Measurements from ENCODE around the gene HDAC3. TPM values are rescaled to one million over a fixed set of nuclear protein-coding genes. Genes with fewer than 3 reads are reported as not detected.

HDAC3 gene
- total and polyA plus RNA-seq, 2 donors (not counting 1 experiment from before 2014, with no cell fraction given) = 85.5 to 94.0 TPM

DNA sequence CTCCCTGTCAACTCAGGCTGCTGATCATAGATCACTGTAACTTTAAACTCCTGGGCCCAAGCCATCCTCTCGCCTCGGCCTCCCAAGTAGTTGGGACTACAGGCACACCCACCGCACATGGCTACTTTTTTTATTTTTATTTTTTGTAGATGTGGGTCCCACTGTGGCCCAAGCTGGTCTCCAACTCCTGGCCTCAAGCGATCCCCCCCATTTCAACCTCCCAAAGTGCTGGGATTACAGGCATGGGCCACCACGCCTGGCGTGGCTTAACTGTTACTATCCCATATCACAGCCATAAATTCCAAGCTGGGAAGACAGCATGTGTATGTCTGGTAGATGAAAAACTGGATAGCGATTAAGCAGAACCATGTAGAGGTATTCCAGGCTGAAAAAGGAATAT is 1.0 kb downstream of the HDAC3 start:
- H3K4me2 ChIP-seq (replicated peaks; ENCODE audit: low read depth, low read length, poor library complexity, severe bottlenecking) = peak overlapping the region; percentile 93
- peaks cover 23% of the 10 kb centered on the region for H4K20me1 ChIP-seq (ENCODE audit: control insufficient read depth, insufficient read depth, low read length, poor library complexity, severe bottlenecking)
- Mint-ChIP-seq H3K4me3 (peak overlapping the region; percentile 94), H3K27ac (peak overlapping the region; percentile 85), H3K4me1 (peaks cover 39% of the 10 kb centered on the region), H3K27me3 (no peaks in the 10 kb centered on the region), H3K9me3 (ENCODE audit: insufficient read depth) (no peaks in the 10 kb centered on the region)
- TF ChIP-seq EZH2 (IDR thresholded peaks at IDR 0.05; ENCODE audit: borderline replicate concordance, insufficient read depth, low read depth, low read length, poor library complexity, severe bottlenecking) = no peak
- TF ChIP-seq, protein P1, sequence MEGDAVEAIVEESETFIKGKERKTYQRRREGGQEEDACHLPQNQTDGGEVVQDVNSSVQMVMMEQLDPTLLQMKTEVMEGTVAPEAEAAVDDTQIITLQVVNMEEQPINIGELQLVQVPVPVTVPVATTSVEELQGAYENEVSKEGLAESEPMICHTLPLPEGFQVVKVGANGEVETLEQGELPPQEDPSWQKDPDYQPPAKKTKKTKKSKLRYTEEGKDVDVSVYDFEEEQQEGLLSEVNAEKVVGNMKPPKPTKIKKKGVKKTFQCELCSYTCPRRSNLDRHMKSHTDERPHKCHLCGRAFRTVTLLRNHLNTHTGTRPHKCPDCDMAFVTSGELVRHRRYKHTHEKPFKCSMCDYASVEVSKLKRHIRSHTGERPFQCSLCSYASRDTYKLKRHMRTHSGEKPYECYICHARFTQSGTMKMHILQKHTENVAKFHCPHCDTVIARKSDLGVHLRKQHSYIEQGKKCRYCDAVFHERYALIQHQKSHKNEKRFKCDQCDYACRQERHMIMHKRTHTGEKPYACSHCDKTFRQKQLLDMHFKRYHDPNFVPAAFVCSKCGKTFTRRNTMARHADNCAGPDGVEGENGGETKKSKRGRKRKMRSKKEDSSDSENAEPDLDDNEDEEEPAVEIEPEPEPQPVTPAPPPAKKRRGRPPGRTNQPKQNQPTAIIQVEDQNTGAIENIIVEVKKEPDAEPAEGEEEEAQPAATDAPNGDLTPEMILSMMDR (IDR thresholded peaks at IDR 0.05) = no peak
- peaks cover 1 to 16% of the 10 kb centered on the region in 2 experiments for H3K36me3 ChIP-seq (replicated peaks in 1 of 2; ENCODE audit: control extremely low read depth in 1 of 2, control insufficient read depth in 1 of 2, extremely low read depth in 1 of 2, insufficient read depth in 2 of 2, low read length in 1 of 2)
- DNase-seq = no peak
- H3K4me3 ChIP-seq (ENCODE audit: control extremely low read depth in 1 of 5, extremely low read depth in 1 of 5, insufficient read depth in 1 of 5, low read depth in 2 of 5, low read length in 4 of 5) = peak overlapping the region in 4 of 5 experiments; percentile 70 to 99 (median 90)
- no CpG with 5 or more reads among the region's 7 CpGs for WGBS (ENCODE audit: insufficient coverage)
- intact Hi-C loops (cut with micrococcal nuclease) = loop anchor here (1.0 to 2.0 kb wide), 5 partner anchors 16 to 325 kb away; partner anchors contain the start of genes DELE1 and FCHSD1
- H3K4me1 ChIP-seq (ENCODE audit: control insufficient read depth in 2 of 2, insufficient read depth in 2 of 2, low read length in 2 of 2) = peaks cover 30 to 36% of the 10 kb centered on the region in 2 donors
- ChIA-PET CTCF (interaction anchor here (0.8 to 10.3 kb wide), 14 partner anchors 11 to 71 kb away, joined by 3 to 124 read pairs (median 8); partner anchors contain the start of genes DIAPH1 and FCHSD1), POLR2A (interaction anchor here (3.6 kb wide), 1 partner anchor 15 kb away, joined by 22 read pairs; the partner anchor contains the start of gene FCHSD1)
- no peaks in the 10 kb centered on the region for H3K9me3 ChIP-seq (ENCODE audit: control extremely low read depth in 1 of 3, control insufficient read depth in 2 of 3, insufficient read depth in 1 of 3, low read length in 2 of 3)
- peak overlapping the region; percentile 97 for H3K9ac ChIP-seq (ENCODE audit: low read length)
- H3K27me3 ChIP-seq (replicated peaks in 1 of 4; ENCODE audit: control extremely low read depth in 1 of 4, control insufficient read depth in 3 of 4, insufficient read depth in 4 of 4, low read length in 3 of 4) = no peaks in the 10 kb centered on the region
- H2AFZ ChIP-seq (ENCODE audit: insufficient read depth, low read depth, low read length, poor library complexity, severe bottlenecking) = no peak overlapping the region
- peaks cover 56% of the 10 kb centered on the region for H3K79me2 ChIP-seq (ENCODE audit: control insufficient read depth, insufficient read depth, low read length)
- peak overlapping the region in 1 of 2 donors; percentile 13 for H3K27ac ChIP-seq (ENCODE audit: low read length in 2 of 2)
- no peak for ATAC-seq (ENCODE audit: low read depth)

DNA sequence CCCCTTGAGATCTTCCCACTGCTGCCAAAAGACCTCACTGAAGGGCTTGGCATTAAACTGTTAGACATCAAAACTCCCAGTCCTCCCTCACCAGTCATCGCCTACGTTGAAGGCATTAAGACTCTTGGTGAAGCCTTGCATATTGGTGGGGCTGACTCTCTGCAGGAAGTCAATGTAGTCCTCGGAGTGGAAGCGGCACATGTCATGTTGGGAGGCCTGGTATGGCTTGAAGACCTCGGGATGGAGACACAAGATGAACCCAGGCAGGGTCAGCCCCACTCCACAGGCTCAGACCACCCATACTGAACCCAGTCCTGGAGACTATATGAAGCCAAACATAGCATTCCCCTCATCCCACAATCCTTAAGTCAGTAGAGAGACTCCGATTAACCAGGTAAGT is 1.9 kb downstream of the HDAC3 start:
- POLR2A ChIA-PET = interaction anchor here (1.5 kb wide), 1 partner anchor 11 kb away, joined by 9 read pairs; no protein-coding TSS in a partner anchor
- no peak for TF ChIP-seq EZH2 (IDR thresholded peaks at IDR 0.05; ENCODE audit: borderline replicate concordance, insufficient read depth, low read depth, low read length, poor library complexity, severe bottlenecking)
- TF ChIP-seq, protein P1 (IDR thresholded peaks at IDR 0.05) = no peak
- Histone ChIP-seq H2AFZ (ENCODE audit: insufficient read depth, low read depth, low read length, poor library complexity, severe bottlenecking) (no peak overlapping the region), H3K9me3 (ENCODE audit: control extremely low read depth in 1 of 3, control insufficient read depth in 2 of 3, insufficient read depth in 1 of 3, low read length in 2 of 3) (no peaks in the 10 kb centered on the region), H3K4me2 (replicated peaks; ENCODE audit: low read depth, low read length, poor library complexity, severe bottlenecking) (peak overlapping the region; percentile 25), H3K36me3 (replicated peaks in 1 of 2; ENCODE audit: control extremely low read depth in 1 of 2, control insufficient read depth in 1 of 2, extremely low read depth in 1 of 2, insufficient read depth in 2 of 2, low read length in 1 of 2) (peaks cover 1 to 24% of the 10 kb centered on the region in 2 experiments), H4K20me1 (ENCODE audit: control insufficient read depth, insufficient read depth, low read length, poor library complexity, severe bottlenecking) (peaks cover 23% of the 10 kb centered on the region), H3K27ac (ENCODE audit: low read length in 2 of 2) (peak overlapping the region in 1 of 2 donors; percentile 66), H3K4me3 (ENCODE audit: control extremely low read depth in 1 of 5, extremely low read depth in 1 of 5, insufficient read depth in 1 of 5, low read depth in 2 of 5, low read length in 4 of 5) (no peak overlapping the region), H3K9ac (ENCODE audit: low read length) (no peak overlapping the region), H3K27me3 (replicated peaks in 1 of 4; ENCODE audit: control extremely low read depth in 1 of 4, control insufficient read depth in 3 of 4, insufficient read depth in 4 of 4, low read length in 3 of 4) (no peaks in the 10 kb centered on the region), H3K4me1 (ENCODE audit: control insufficient read depth in 2 of 2, insufficient read depth in 2 of 2, low read length in 2 of 2) (peaks cover 30 to 36% of the 10 kb centered on the region in 2 donors), H3K79me2 (ENCODE audit: control insufficient read depth, insufficient read depth, low read length) (peaks cover 64% of the 10 kb centered on the region)
- no peaks in the 10 kb centered on the region for H3K9me3 Mint-ChIP-seq (ENCODE audit: insufficient read depth)
- 97% methylated on average over 4 of the region's 6 CpGs for WGBS (ENCODE audit: insufficient coverage)
- CTCF ChIA-PET = interaction anchor here (1.0 to 10.3 kb wide), 6 partner anchors 10 to 71 kb away, joined by 3 to 124 read pairs (median 19); partner anchors contain the start of gene DIAPH1
- DNase-seq (no peak), ATAC-seq (ENCODE audit: low read depth) (no peak)
- H3K4me3 Mint-ChIP-seq = peak overlapping the region; percentile 94
- peaks cover 39% of the 10 kb centered on the region for H3K4me1 Mint-ChIP-seq
- H3K27me3 Mint-ChIP-seq = no peaks in the 10 kb centered on the region
- intact Hi-C loops (cut with micrococcal nuclease) = no loop called here
- peak overlapping the region; percentile 60 for H3K27ac Mint-ChIP-seq

Data from B cell (primary cell).